ENCODE results near the gene DAPK1.

The DAPK1 gene

DNA sequence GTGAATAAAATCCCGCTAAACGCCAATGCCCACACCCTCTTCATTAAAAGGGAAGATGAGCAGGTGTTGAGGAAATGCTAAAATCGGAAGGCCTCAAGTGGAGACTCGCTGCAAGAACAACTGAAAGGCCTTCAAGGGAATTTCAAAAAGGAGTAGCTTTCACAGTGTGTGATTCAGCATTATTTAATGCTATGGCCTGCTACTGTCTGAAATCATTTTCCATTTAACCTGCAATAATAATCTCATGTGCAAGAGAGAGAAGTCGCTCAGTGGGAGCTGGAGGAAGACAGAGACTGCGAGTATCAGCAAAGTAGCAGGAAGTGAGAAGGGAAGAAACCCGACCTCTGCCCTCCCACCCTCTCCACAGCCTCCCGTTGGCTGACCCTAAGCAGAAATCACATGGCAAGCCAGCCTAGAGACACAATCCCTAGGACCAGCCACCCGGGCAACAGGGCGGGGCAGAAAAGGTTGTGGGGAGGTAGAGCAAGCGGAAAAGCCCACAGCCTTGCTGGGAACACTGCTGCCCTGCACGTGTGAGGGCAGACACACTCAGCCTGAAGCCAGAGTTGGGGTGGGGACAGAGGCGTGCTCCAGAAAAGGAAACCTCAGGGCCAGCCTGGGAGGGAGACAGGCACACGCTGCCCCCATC lies 188.3 kb downstream of the DAPK1 start:
- in situ Hi-C loops (cut with HindIII; ENCODE audit: low sequenced_read_pairs) = no loop called here
- H3K4me3 ChIP-seq (ENCODE audit: low read depth, low read length) = no peak overlapping the region
- DNase-seq (ENCODE audit: low read depth) = no peak
- TF ChIP-seq, protein P1, sequence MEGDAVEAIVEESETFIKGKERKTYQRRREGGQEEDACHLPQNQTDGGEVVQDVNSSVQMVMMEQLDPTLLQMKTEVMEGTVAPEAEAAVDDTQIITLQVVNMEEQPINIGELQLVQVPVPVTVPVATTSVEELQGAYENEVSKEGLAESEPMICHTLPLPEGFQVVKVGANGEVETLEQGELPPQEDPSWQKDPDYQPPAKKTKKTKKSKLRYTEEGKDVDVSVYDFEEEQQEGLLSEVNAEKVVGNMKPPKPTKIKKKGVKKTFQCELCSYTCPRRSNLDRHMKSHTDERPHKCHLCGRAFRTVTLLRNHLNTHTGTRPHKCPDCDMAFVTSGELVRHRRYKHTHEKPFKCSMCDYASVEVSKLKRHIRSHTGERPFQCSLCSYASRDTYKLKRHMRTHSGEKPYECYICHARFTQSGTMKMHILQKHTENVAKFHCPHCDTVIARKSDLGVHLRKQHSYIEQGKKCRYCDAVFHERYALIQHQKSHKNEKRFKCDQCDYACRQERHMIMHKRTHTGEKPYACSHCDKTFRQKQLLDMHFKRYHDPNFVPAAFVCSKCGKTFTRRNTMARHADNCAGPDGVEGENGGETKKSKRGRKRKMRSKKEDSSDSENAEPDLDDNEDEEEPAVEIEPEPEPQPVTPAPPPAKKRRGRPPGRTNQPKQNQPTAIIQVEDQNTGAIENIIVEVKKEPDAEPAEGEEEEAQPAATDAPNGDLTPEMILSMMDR (IDR thresholded peaks at IDR 0.05; ENCODE audit: low read depth, low read length, missing control alignments) = no peak

DNA sequence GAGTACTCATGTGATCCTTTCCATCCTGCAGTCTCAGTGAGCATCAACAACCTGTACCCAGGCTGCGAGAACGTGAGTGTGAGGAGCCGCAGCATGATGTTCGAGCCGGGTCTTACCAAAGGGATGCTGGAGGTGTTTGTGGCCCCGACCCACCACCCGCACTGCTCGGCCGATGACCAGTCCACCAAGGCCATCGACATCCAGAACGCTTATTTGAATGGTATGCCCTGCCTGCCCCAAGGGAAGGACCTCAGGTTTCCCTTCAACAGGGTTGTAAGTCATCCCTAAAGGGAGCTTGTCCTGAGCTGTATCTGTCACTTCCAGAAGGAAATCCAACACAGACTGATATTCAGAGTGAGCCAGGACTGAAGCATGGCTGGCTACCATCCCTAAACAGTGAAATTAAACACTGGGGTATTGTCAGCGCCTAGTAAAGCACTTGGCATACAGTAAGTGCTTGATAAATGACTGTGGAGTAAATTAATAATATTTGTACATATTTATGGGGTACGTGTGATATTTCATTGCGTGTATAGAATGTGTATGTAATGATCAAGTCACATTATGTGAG lies 188.9 kb downstream of the DAPK1 start:
- TF ChIP-seq, protein P1 (IDR thresholded peaks at IDR 0.05; ENCODE audit: low read depth, low read length, missing control alignments) = no peak
- DNase-seq (ENCODE audit: low read depth) = no peak
- in situ Hi-C loops (cut with HindIII; ENCODE audit: low sequenced_read_pairs) = no loop called here
- no peak overlapping the region for H3K4me3 ChIP-seq (ENCODE audit: low read depth, low read length)

DNA sequence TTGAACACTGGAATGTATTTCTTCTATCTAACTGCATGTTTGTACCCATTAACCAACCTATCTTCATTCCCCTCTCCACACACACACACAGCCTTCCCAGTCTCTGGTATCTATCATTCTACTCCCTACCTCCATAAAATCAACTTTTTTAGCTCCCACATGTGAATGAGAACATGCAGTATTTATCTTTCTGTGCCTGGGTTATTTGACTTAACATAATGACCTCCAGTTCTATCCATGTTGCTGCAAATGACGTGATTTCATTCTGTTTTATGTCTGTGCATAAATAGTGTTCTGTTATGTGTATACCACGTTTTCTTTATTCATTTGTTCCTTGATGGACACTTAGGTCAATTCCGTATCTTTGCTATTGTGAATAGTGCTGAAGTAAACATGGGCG lies 189.5 kb downstream of the DAPK1 start:
- in situ Hi-C loops (cut with HindIII; ENCODE audit: low sequenced_read_pairs) = no loop called here

DNA sequence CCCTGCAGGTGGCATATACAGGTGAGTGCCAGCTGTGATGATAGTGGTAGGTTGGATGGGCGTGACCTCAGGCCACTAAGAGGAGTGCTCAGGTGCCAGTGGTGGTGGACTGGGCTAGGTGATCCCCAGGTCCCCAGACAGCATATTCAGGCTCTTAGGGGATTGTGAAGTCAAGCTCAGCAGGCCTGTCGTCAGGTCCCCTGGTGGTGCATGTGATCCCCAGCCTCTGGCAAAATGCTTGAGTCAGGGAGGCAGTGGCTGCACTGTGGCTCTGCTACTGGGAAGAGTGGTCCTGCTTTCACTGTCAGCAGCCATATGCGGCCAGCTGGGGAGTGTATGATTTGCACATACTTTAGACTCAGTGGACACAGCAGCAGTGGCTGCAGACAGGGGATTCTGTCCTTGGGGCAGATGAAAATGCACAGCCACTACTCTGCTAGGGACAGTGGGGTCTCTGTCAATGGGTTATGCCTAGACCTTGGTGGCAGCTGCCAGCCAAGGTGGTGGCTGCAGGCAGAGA lies 196.6 kb downstream of the DAPK1 start:
- H3K4me3 ChIP-seq (ENCODE audit: low read depth, low read length) = no peak overlapping the region
- TF ChIP-seq, protein P1 (IDR thresholded peaks at IDR 0.05; ENCODE audit: low read depth, low read length, missing control alignments) = no peak
- in situ Hi-C loops (cut with HindIII; ENCODE audit: low sequenced_read_pairs) = no loop called here
- no peak for DNase-seq (ENCODE audit: low read depth)

More for the DNA sequence above, 189.5 kb downstream of the DAPK1 start:
- H3K4me3 ChIP-seq (ENCODE audit: low read depth, low read length) = no peak overlapping the region
- TF ChIP-seq, protein P1 (IDR thresholded peaks at IDR 0.05; ENCODE audit: low read depth, low read length, missing control alignments) = no peak
- no peak for DNase-seq (ENCODE audit: low read depth)

DNA sequence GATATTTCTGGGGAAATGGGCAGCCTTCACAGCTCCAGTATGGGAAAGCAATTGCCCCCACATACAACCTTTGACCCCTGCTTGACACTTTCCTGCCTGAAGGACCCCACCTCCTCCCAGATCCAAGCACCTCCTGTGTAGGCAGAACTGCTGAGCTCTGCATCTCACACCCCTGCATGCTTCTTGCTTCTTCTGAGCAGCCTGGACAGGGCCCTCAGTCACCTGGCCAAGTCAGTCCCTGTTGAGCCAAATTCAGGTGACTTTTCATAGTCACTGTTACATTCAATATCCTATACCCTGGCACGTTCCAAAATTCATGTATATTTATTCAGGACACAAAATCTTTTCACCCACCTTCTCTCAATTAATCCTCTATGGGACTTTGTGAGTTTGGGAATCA lies 197.9 kb downstream of the DAPK1 start:
- no peak for DNase-seq (ENCODE audit: low read depth)
- TF ChIP-seq, protein P1 (IDR thresholded peaks at IDR 0.05; ENCODE audit: low read depth, low read length, missing control alignments) = no peak
- no peak overlapping the region for H3K4me3 ChIP-seq (ENCODE audit: low read depth, low read length)
- in situ Hi-C loops (cut with HindIII; ENCODE audit: low sequenced_read_pairs) = no loop called here

DNA sequence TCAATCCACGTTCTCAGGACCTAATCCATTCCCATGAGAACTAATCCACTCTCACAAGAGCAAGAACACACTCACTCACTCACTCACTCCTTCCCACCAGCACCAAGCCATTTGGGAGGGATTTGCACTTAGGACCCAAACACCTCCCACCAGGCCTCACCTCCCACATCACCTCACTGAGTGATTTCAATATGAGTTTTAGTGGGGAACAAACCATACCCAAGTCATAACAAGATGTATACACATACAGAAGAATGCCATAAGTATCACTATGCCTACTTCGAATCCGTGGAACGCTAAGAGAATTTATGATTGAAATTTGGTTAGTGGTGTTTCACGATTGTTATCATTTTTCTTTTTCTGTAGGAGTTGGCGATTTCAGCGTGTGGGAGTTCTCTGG lies 199.0 kb downstream of the DAPK1 start:
- TF ChIP-seq, protein P1 (IDR thresholded peaks at IDR 0.05; ENCODE audit: low read depth, low read length, missing control alignments) = no peak
- DNase-seq (ENCODE audit: low read depth) = no peak
- in situ Hi-C loops (cut with HindIII; ENCODE audit: low sequenced_read_pairs) = no loop called here
- H3K4me3 ChIP-seq (ENCODE audit: low read depth, low read length) = no peak overlapping the region
